Esophagus muscularis mucosa (tissue), 3 donors: ENCODE measurements around the gene CYP46A1.

Source experiments
- POLR2A ChIP-seq: fragments of 450-650 bp; IDR thresholded peaks from one replicate; pipeline ENCODE4 v1.6.1; 2017; ENCODE audit warnings: antibody characterized with exemption, moderate library complexity, mild to moderate bottlenecking, low read depth
- POLR2AphosphoS5 ChIP-seq, 2 donors: sonication (generic); formaldehyde crosslinking; IDR thresholded peaks; one replicate each; pipeline ENCODE4 v1.6.1; 2017; ENCODE audit warnings: antibody characterized with exemption in 2 of 2
- TF ChIP-seq, protein P1 (sequence below), 3 experiments: fragments of 200-600 bp in 2 of 3; fragments of 450-650 bp in 1 of 3; sonication (generic) in 2 of 3; IDR thresholded peaks; one replicate each; pipeline ENCODE4 v1.5.1; 2017 to 2019; ENCODE audit warnings: antibody characterized with exemption in 3 of 3, mild to moderate bottlenecking in 2 of 3, moderate library complexity in 1 of 3

DNA sequence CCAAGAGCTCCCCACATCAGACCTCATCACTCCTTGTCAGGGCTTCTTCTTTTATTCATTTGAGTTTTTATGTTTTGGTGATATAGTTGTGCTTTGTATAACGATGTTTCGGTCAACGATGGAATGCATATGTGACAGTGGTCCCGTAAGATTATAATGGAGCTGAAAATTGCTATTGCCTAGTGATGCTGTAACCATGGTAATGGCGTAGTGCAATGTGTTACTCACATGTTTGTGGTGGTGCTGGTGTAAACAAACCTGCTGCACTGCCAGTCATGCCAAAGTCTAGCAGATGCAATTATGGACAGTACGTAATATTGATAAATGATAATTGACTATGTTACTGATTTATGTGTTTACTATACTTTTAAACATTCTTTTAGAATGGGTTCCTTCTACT, 16.3 kb downstream of the CYP46A1 start:
- TF ChIP-seq, protein P1, sequence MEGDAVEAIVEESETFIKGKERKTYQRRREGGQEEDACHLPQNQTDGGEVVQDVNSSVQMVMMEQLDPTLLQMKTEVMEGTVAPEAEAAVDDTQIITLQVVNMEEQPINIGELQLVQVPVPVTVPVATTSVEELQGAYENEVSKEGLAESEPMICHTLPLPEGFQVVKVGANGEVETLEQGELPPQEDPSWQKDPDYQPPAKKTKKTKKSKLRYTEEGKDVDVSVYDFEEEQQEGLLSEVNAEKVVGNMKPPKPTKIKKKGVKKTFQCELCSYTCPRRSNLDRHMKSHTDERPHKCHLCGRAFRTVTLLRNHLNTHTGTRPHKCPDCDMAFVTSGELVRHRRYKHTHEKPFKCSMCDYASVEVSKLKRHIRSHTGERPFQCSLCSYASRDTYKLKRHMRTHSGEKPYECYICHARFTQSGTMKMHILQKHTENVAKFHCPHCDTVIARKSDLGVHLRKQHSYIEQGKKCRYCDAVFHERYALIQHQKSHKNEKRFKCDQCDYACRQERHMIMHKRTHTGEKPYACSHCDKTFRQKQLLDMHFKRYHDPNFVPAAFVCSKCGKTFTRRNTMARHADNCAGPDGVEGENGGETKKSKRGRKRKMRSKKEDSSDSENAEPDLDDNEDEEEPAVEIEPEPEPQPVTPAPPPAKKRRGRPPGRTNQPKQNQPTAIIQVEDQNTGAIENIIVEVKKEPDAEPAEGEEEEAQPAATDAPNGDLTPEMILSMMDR (IDR thresholded peaks at IDR 0.05): no peak
- TF ChIP-seq POLR2A (no peak), POLR2AphosphoS5 (IDR thresholded peaks at IDR 0.05) (no peak)
